Ureter (tissue), 1 donor: ENCODE data around the gene ANTXR2. TPM values are rescaled to one million over a fixed set of nuclear protein-coding genes. Genes with fewer than 3 reads are reported as not detected.

Experiments used
- DNase-seq: peaks from one replicate; pipeline ENCODE4 v3.0.0-alpha.2; 2020; ENCODE audit warnings: low spot score
- total RNA-seq: library from RNA; stranded (reverse); gene quantifications from one replicate; pipeline ENCODE4 v1.2.4, GENCODE V29; 2023
- donor health status: DM: yes; HTN: yes; CAD: no.

Gene ANTXR2
- total RNA-seq, 1 donor from 2014 or later, result 77.1 TPM

GRCh38 chr4:80092088-80092487, 19.1 kb upstream of the ANTXR2 start:
- no peak for DNase-seq

- no peak for DNase-seq
These were observed 18.7 kb upstream of the ANTXR2 start for GRCh38 chr4:80091688-80092087.

GRCh38 chr4:80091184-80091583, 18.2 kb upstream of the ANTXR2 start:
- no peak for DNase-seq

GRCh38 chr4:80090090-80090489, 17.1 kb upstream of the ANTXR2 start:
- DNase-seq, result no peak

- no peak for DNase-seq
These were observed 15.4 kb upstream of the ANTXR2 start for GRCh38 chr4:80088471-80088870.

GRCh38 chr4:80086296-80086695, 13.3 kb upstream of the ANTXR2 start:
- DNase-seq, result no peak

- no peak for DNase-seq
These were observed 12.1 kb upstream of the ANTXR2 start for GRCh38 chr4:80085081-80085480.

- DNase-seq, result no peak
These were observed 9.7 kb upstream of the ANTXR2 start for GRCh38 chr4:80082693-80083092.

GRCh38 chr4:80081566-80081965, 8.5 kb upstream of the ANTXR2 start:
- DNase-seq, result no peak

- no peak for DNase-seq
These were observed 6.4 kb upstream of the ANTXR2 start for GRCh38 chr4:80079255-80079923.

GRCh38 chr4:80078346-80079092, 5.5 kb upstream of the ANTXR2 start:
- DNase-seq, result no peak

GRCh38 chr4:80077639-80078038, 4.6 kb upstream of the ANTXR2 start:
- no peak for DNase-seq

- no peak for DNase-seq
These were observed 3.7 kb upstream of the ANTXR2 start for GRCh38 chr4:80076681-80077080.

GRCh38 chr4:80075995-80076675, 3.1 kb upstream of the ANTXR2 start:
- no peak for DNase-seq

- DNase-seq, result no peak
These were observed 1.6 kb upstream of the ANTXR2 start for GRCh38 chr4:80074651-80075050.

GRCh38 chr4:80074069-80074468, 1.0 kb upstream of the ANTXR2 start:
- no peak for DNase-seq

- no peak for DNase-seq
These were observed 512 bp upstream of the ANTXR2 start for GRCh38 chr4:80073473-80074008.

- DNase-seq, result peak; percentile 62
These were observed 743 bp downstream of the ANTXR2 start for GRCh38 chr4:80072228-80072743.

GRCh38 chr4:80071604-80072227, 1.3 kb downstream of the ANTXR2 start:
- no peak for DNase-seq

GRCh38 chr4:80070880-80071603, 2.0 kb downstream of the ANTXR2 start:
- no peak for DNase-seq
